ENCODE data around the gene MED20.

- TF ChIP-seq CTCF (IDR thresholded peaks at IDR 0.05) (no peak), IRF1 (CRISPR knock-in tag; IDR thresholded peaks at IDR 0.05) (no peak), RELA (CRISPR knock-in tag; IDR thresholded peaks at IDR 0.05; ENCODE audit: borderline replicate concordance) (no peak), SP1 (CRISPR knock-in tag; conservative IDR thresholded peaks at IDR 0.05) (no peak), E2F4 (CRISPR knock-in tag; IDR thresholded peaks at IDR 0.05; ENCODE audit: borderline replicate concordance, low read depth) (no peak)
These were observed 62.2 kb downstream of the MED20 start for GRCh38 chr6:41858703-41859102.
